ENCODE measurements around the gene TUBB6. TPM values are rescaled to one million over a fixed set of nuclear protein-coding genes. Genes with fewer than 3 reads are reported as not detected.

The TUBB6 gene
- total and polyA plus RNA-seq, 2 of the 13 experiments (the other 11 are each of a cell fraction or from before 2014, with no cell fraction given): 9.9 to 28.6 TPM

DNA sequence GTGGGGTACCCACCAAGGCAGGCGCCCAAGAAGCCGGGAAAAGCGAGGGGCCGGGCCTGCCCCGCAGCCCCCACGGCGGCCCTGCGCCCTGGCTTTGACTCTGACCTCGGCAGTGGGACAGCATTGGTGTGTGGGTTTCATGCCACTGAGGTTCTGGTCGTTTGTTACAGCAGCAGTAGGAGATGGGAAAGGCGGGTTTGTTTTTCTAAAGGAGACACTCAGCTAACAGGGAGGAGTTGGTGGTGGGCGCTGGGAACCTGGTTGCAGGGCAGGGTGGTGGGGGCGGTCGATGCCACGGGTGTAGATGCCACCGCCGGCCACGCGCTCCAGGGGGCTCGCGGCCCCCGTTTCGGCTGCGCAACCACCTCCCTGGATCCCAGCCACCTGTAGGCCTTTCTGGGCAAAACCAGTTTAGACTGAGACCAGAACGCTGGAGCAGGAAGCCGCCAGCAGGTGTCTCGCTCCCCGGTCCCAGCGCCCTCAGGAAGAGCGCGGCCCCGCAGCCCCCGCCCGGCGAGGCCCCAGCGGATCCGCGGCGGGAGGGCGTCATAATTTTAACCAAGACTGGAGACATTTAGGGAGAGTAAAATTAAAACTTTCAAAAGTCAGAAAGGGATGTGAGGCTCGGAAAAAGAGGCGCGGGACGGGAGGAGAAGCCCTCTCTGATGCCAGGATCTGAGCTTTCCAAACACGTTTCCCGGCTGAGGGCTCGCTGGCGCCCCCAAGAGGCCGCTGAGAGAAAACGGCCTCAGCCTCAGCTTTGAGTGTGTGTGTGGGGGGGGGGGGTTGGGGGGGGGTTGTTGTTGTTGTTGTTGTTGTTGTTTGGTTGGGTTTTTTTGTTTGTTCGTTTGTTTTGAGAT, 36.4 kb upstream of the TUBB6 start (continued):
- TF ChIP-seq ZNF646 (CRISPR knock-in tag; IDR thresholded peaks at IDR 0.05): no peak
- TF ChIP-seq ZNF619 (CRISPR knock-in tag; IDR thresholded peaks at IDR 0.05): no peak
- TF ChIP-seq EHMT2 (IDR thresholded peaks at IDR 0.05; ENCODE audit: borderline replicate concordance, low read depth, low read length): no peak
- no peak for TF ChIP-seq ZMYM2 (CRISPR knock-in tag; IDR thresholded peaks at IDR 0.05)
- TF ChIP-seq ZFY (CRISPR knock-in tag; IDR thresholded peaks at IDR 0.05): peak; percentile 61
- no peak for TF ChIP-seq ZNF552 (CRISPR knock-in tag; IDR thresholded peaks at IDR 0.05; ENCODE audit: borderline replicate concordance)
- peak; percentile 70; the same call in 1 of the 2 replicates for TF ChIP-seq KDM2A (CRISPR knock-in tag; IDR thresholded peaks at IDR 0.05; ENCODE audit: borderline replicate concordance, low read depth)
- peak; percentile 61 for TF ChIP-seq TFDP2 (CRISPR knock-in tag; IDR thresholded peaks at IDR 0.05)
- TF ChIP-seq CREM (IDR thresholded peaks at IDR 0.05): no peak
- no peak for TF ChIP-seq CREM (CRISPR knock-in tag; IDR thresholded peaks at IDR 0.05)
- no peak for TF ChIP-seq FIP1L1 (IDR thresholded peaks at IDR 0.05; ENCODE audit: borderline replicate concordance, insufficient read depth, low read depth, low read length)
- no peak for TF ChIP-seq NRL (CRISPR knock-in tag; IDR thresholded peaks at IDR 0.05; ENCODE audit: borderline replicate concordance)
- peak; percentile 27; the same call in 1 of the 2 replicates for TF ChIP-seq IRF2 (CRISPR knock-in tag; IDR thresholded peaks at IDR 0.05)
- TF ChIP-seq, protein P1, sequence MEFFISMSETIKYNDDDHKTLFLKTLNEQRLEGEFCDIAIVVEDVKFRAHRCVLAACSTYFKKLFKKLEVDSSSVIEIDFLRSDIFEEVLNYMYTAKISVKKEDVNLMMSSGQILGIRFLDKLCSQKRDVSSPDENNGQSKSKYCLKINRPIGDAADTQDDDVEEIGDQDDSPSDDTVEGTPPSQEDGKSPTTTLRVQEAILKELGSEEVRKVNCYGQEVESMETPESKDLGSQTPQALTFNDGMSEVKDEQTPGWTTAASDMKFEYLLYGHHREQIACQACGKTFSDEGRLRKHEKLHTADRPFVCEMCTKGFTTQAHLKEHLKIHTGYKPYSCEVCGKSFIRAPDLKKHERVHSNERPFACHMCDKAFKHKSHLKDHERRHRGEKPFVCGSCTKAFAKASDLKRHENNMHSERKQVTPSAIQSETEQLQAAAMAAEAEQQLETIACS (CRISPR knock-in tag; IDR thresholded peaks at IDR 0.05): peak; percentile 49; the same call in 1 of the 2 replicates
- TF ChIP-seq NFE2 (CRISPR knock-in tag; IDR thresholded peaks at IDR 0.05): no peak
- TF ChIP-seq THYN1 (CRISPR knock-in tag; IDR thresholded peaks at IDR 0.05; ENCODE audit: borderline replicate concordance, low read depth): no peak
- peak; percentile 40 for TF ChIP-seq SRSF1 (optimal IDR thresholded peaks at IDR 0.05; ENCODE audit: low read depth, low read length)
- TF ChIP-seq ETV5 (CRISPR knock-in tag; IDR thresholded peaks at IDR 0.05; ENCODE audit: borderline replicate concordance): peak; percentile 26; the same call in 1 of the 2 replicates

Data from HepG2 (cell line).